Forelimb muscle (tissue), 1 donor: ENCODE results near the gene FIBIN. TPM values are rescaled to one million over a fixed set of nuclear protein-coding genes. Genes with fewer than 3 reads are reported as not detected.
A peak's percentile ranks its signal among the peaks of the same experiment; 100 is the strongest.
"Not testable (repeated sequence)": the region's sequence is repeated elsewhere in the genome, so short reads cannot be mapped to it uniquely, and the experiment has no call there.

ENCODE experiments used
- DNase-seq: peaks from one replicate; pipeline ENCODE4 v3.0.0-alpha.2; 2013; ENCODE audit warnings: low read depth
- polyA plus RNA-seq: library from polyadenylated mRNA; unstranded; fragments of 120-200 nt; gene quantifications from one replicate; pipeline ENCODE4 v1.2.1, GENCODE V29; 2013; ENCODE audit not compliant: insufficient read length

The FIBIN gene
- polyA plus RNA-seq, result 37.7 TPM

GRCh38 chr11:26993965-26994457 lies at the start of gene FIBIN:
TSS of gene FIBIN (plus strand) at chr11:26994112. CDS start at chr11:26994527, 415 bp downstream.
- peak; percentile 81 for DNase-seq

GRCh38 chr11:26944866-26945664 lies 48.8 kb upstream of the FIBIN start:
- no peak for DNase-seq

- DNase-seq, result no peak
Observed at GRCh38 chr11:26946257-26946716, 47.6 kb upstream of the FIBIN start.

GRCh38 chr11:26947379-26947844 lies 46.5 kb upstream of the FIBIN start:
- peak; percentile 77 for DNase-seq

- no peak for DNase-seq
Observed at GRCh38 chr11:26947904-26948639, 45.8 kb upstream of the FIBIN start.

- no peak for DNase-seq
Observed at GRCh38 chr11:26948881-26949280, 45.0 kb upstream of the FIBIN start.

GRCh38 chr11:26949846-26950245 lies 44.1 kb upstream of the FIBIN start:
- no peak for DNase-seq

GRCh38 chr11:26950260-26950719 lies 43.6 kb upstream of the FIBIN start:
- DNase-seq, result no peak

- peak; percentile 58 for DNase-seq
Observed at GRCh38 chr11:26951809-26952515, 42.0 kb upstream of the FIBIN start.

- DNase-seq, result no peak
Observed at GRCh38 chr11:26953770-26954392, 40.0 kb upstream of the FIBIN start.

- DNase-seq, result no peak
Observed at GRCh38 chr11:26958005-26958701, 35.8 kb upstream of the FIBIN start.

- DNase-seq, result no peak
Observed at GRCh38 chr11:26958702-26959049, 35.2 kb upstream of the FIBIN start.

GRCh38 chr11:26960281-26960680 lies 33.6 kb upstream of the FIBIN start:
- no peak for DNase-seq

GRCh38 chr11:26963764-26964163 lies 30.1 kb upstream of the FIBIN start:
- DNase-seq, result no peak

- no peak for DNase-seq
Observed at GRCh38 chr11:26964339-26964738, 29.6 kb upstream of the FIBIN start.

GRCh38 chr11:26964847-26965485 lies 28.9 kb upstream of the FIBIN start:
- DNase-seq, result not testable (repeated sequence)

- no peak for DNase-seq
Observed at GRCh38 chr11:26971961-26972360, 22.0 kb upstream of the FIBIN start.

GRCh38 chr11:26974069-26974783 lies 19.7 kb upstream of the FIBIN start:
- no peak for DNase-seq

GRCh38 chr11:26974996-26975395 lies 18.9 kb upstream of the FIBIN start:
- DNase-seq, result no peak

- DNase-seq, result no peak
Observed at GRCh38 chr11:26976389-26976788, 17.5 kb upstream of the FIBIN start.
